HG03196 (cell line): ENCODE measurements around the gene CAMK2D.

Experiments used
- ATAC-seq: cut with Tn5 transposase; IDR thresholded peaks from one replicate; pipeline ENCODE4 v1.9.1; 2021; ENCODE audit not compliant: unreplicated experiment

The CAMK2D gene

GRCh38 chr4:113576947-113577678, 184.4 kb downstream of the CAMK2D start:
- ATAC-seq = no peak

- ATAC-seq = no peak
Observed at GRCh38 chr4:113575401-113575800, 186.1 kb downstream of the CAMK2D start.

DNA sequence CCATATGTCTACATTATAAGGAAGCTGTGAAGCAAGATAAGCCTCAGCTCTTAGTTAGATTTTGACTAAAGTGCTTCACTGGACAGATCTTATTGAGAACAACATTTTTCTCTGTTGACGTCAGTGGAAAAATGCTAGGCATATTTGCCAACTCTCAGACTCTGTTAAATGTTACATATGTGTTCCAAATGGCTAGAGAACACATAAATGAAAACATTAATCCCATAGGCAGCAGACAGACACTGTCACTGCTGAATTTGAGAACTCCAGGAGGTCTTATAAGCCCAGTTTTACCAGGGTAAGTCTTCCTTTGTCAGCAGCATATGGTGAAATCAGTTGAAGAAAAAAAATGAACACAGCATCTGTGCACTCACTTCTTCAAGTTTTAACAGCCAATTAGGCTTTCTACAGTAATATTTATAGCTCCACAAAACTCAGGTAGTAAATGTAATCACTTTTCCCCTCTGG, 186.9 kb downstream of the CAMK2D start:
- ATAC-seq = no peak

DNA sequence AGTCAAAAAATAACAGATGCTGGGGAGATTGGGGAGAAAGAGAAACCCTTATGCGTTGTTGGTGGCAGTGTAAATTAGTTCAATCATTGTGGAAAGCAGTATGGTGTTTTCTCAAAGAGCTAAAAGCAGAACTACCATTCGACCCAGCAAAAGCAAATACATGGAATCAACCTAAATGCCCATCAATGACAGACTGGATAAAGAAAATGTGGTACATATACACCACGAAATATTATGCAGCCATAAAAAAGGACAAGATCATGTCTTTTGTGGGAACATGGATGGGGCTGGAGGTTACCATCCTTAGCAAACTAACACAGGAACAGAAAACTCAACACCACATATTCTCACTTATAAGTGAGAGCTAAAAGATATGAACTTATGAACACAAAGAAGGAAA, 188.9 kb downstream of the CAMK2D start:
- no peak for ATAC-seq

DNA sequence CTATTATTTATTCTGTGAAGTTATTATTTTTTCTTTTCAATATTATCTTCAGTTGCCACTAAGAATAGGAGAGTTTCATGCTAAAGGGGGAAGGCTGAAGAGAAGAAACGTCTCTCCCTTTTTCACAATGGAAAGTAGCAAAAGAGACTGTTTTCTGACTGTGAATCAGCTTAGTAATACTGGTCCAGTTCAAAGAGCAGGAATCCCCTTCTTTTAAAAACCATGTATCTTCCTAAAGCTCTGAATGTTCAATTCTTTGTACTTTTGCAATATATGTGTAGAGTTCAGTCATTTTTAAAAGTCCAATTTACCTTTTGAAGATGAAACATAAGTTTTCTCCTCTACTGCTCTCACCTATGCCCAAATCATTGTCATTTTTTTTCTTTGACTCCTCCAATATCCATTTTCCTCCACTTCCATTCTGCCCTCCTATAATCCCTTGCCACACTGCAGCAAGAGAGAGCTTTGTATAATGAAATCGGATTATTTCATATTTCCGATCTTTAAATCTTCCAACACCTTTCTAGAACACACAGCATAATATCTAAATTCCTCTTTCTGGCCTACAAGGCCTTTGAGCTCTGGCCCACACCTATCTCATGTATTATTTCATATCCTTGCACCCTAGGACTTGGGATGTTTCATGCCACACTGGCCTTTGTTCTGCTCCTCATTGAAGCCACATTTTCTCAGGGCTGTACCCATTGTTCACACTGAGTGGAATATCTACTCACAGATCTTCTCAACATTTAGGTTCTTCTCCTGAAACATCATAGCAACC, 195.3 kb downstream of the CAMK2D start:
- no peak for ATAC-seq

- no peak for ATAC-seq
Observed at GRCh38 chr4:113565702-113566012, 195.9 kb downstream of the CAMK2D start.

GRCh38 chr4:113564493-113564892, 197.0 kb downstream of the CAMK2D start:
- peak; percentile 25 for ATAC-seq

DNA sequence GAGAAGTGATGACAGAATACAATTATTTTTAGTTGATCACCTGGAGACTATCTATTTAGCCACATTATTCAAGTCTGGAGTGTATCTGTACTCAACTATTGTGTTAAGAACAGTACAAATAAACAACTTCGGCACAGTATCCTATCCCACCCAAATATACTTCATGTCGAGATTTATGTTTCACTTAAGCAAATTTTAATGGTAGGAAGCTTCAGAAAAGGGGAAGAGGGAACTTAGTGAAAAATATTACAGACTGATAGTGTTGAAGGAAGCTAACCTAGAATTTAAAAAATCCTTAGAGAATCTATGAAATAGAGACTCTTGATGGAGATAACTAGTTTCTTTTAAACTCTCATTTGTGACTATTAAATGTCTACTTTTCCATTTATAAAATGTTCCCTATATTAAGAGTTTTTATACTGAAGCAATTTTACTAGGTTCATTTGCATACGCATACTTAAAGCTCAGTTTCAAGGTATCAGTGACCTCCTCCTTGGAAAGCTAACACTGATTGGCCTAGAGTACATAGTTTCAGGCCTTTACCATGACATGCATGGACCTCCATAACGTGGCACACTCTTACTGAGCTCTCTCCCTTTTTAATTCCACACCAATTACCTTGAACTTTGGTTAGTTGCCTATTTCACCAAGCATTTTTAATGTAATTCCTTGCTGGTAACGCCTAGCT, 197.7 kb downstream of the CAMK2D start:
- ATAC-seq = no peak

GRCh38 chr4:113561758-113562157, 199.8 kb downstream of the CAMK2D start:
- ATAC-seq = no peak

- no peak for ATAC-seq
Observed at GRCh38 chr4:113561092-113561491, 200.4 kb downstream of the CAMK2D start.

- no peak for ATAC-seq
Observed at GRCh38 chr4:113560579-113560978, 201.0 kb downstream of the CAMK2D start.

DNA sequence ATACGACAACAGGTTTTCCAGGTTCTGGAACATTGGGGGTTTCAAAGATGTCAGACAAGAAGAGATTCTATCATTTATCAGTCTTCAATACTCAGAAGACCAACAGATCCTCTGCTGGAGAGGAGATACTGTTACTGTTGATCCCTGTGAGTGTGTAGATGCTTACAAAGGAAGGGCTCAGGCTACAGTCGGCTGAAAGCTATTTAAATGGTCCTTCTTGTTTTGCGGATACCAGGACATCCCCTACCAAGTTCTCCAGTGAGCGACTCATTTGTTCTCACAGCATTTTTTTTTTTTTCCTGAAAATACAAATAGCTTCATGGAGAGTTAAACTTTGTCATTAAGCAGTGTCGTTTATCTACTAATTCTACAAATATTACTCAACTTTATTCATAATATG, 201.6 kb downstream of the CAMK2D start:
- no peak for ATAC-seq

DNA sequence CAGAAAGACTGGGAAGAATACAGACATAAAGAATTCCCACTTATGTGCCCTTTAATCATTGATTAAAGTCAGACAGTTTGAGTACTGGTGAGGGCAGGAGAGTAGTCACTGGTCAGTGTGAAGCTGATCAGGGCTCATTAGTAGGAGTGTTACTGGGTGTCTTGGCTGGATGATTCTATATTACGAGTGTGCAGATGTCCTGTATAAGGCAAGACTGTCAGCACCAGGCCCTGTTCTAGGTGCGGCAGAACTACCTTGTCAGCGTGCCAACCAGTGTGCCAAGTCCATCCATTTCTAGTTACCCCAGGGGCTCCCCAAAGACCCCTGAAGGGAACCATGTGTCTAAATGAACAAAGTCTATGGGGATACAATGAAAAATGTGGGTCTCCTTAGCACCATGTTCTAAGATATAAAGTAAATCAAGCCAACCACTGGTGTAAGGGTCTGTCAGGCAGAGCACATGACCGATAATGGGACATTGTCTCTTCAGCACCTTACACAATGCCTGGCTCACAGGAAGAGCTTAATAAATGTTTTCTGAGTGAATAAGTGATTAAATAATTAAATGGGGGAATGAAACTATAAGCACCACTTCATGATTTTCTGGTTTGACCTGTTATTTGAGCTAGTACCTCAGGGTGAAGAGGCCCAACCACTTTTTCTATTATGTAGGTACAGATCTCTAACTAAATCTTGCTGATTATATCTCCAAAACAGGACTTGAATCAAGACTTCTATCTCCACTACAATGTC, 205.0 kb downstream of the CAMK2D start:
- ATAC-seq = no peak

GRCh38 chr4:113555868-113556267, 205.7 kb downstream of the CAMK2D start:
- ATAC-seq = no peak

DNA sequence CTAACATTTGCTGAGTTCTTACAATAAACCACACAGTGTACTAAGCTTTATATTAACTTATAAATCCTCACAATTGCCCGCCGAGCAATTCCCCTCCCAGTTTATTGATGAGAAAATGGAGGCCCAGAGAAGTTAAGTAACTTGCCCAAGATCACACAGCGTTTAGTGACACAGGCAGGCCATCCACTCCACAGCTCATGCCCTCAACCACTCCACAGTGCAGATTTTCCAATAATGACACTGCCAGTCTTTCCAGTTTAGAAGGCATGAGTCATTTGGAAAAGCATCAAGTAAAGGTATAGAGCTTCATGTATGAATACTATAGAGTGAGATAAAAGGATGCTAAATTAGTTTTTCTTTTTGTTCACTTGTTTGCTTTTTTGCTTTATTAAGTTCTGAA, 208.5 kb downstream of the CAMK2D start:
- ATAC-seq = no peak

DNA sequence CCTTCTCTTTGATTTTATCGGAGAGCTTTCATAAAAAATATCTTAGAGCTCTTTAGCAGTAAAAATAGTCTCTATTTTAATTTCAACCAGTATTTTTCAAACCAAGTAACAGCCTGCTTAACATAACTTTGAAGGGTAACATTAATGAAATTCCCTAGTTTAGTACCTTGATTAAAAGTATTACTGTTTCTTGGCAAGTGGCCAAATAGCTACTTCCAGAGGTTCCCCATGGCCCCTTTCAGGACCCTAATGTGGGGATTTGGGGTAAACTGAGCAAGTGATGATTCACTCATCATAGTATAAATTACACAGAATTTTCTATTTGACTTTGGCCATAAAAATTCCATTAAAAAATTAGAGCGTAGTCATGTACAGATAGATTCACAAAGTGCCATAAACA, 211.0 kb downstream of the CAMK2D start:
- no peak for ATAC-seq

GRCh38 chr4:113548303-113548702, 213.2 kb downstream of the CAMK2D start:
- ATAC-seq = no peak

- ATAC-seq = peak; percentile 99
Observed at GRCh38 chr4:113547487-113548042, 214.0 kb downstream of the CAMK2D start.

- ATAC-seq = no peak
Observed at GRCh38 chr4:113541933-113542332, 219.6 kb downstream of the CAMK2D start.

DNA sequence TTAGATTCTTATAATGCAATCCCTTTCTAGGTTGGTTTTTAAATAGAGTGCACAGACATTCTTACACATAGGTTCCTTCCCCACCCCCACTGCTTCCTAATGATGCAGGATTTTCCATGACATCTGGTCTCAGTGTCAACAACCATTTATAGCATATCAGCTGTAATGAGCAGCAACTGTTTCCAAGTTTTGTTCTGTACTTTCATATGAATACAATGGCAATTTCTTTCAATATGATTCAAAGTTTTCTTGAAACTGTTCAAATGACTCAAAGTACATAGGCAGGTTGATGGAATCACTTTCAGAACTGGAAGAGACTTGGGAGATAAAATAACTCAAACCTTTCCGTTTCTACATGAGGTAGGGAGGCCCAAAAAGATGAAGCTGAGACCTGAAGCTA, 220.7 kb downstream of the CAMK2D start:
- no peak for ATAC-seq

- ATAC-seq = peak; percentile 61
Observed at GRCh38 chr4:113539408-113539807, 222.1 kb downstream of the CAMK2D start.
